Transverse colon (tissue), 4 donors: Measurements from ENCODE around the gene TBC1D22B.

ENCODE experiments used
- CTCF ChIP-seq, 5 experiments: fragments of 200-600 bp in 3 of 5; fragments of 450-650 bp in 2 of 5; sonication (generic) in 3 of 5; IDR thresholded peaks; 1 replicate in 2 of 5; 2 replicates in 3 of 5; pipeline ENCODE4 v1.5.1; 2016 to 2017; ENCODE audit warnings: antibody characterized with exemption in 5 of 5, inconsistent platforms in 3 of 5, mild to moderate bottlenecking in 2 of 5, moderate library complexity in 1 of 5
- EP300 ChIP-seq: sonication (generic); formaldehyde crosslinking; IDR thresholded peaks from one replicate; pipeline ENCODE4 v1.6.1; 2017; ENCODE audit warnings: antibody characterized with exemption, low read depth
- POLR2A ChIP-seq: fragments of 450-650 bp; IDR thresholded peaks from one replicate; pipeline ENCODE4 v1.6.1; 2016; ENCODE audit warnings: antibody characterized with exemption, mild to moderate bottlenecking, moderate library complexity
- POLR2AphosphoS5 ChIP-seq, 3 donors: sonication (generic); formaldehyde crosslinking; IDR thresholded peaks; one replicate each; pipeline ENCODE4 v1.6.1; 2016; ENCODE audit warnings: antibody characterized with exemption in 3 of 3

- TF ChIP-seq EP300: no peak
- TF ChIP-seq POLR2A: no peak
- no peak for TF ChIP-seq CTCF (IDR thresholded peaks at IDR 0.05)
- TF ChIP-seq POLR2AphosphoS5 (IDR thresholded peaks at IDR 0.05): no peak
Observed at GRCh38 chr6:37313723-37314486, 56.3 kb downstream of the TBC1D22B start.
